GM23338 (cell line): ENCODE data around the gene GPATCH4. TPM values are rescaled to one million over a fixed set of nuclear protein-coding genes. Genes with fewer than 3 reads are reported as not detected.

ENCODE experiments used
- ATAC-seq: fragments of 200-7000 bp; cut with Tn5 transposase; 3 replicates; pipeline ENCODE4 v1.9.1; 2020
- DNase-seq: peaks from one replicate; pipeline ENCODE4 v3.0.0-alpha.2; 2015; ENCODE audit warnings: low spot score
- H2AFZ ChIP-seq: fragments of 200-600 bp; sonication (generic); 2 replicates; pipeline ENCODE4 v1.8.0; 2016; ENCODE audit warnings: antibody characterized with exemption, mild to moderate bottlenecking, moderate library complexity
- H3F3A ChIP-seq: fragments of 200-600 bp; sonication (generic); replicated peaks from 2 replicates; pipeline ENCODE4 v1.8.0; 2017; ENCODE audit warnings: antibody characterized with exemption, mixed run types, low read depth
- H3K27ac ChIP-seq: fragments of 200-600 bp; sonication (generic); 2 replicates; pipeline ENCODE4 v1.6.1; 2016; ENCODE audit warnings: low read depth
- H3K27me3 ChIP-seq: fragments of 200-600 bp; sonication (generic); 2 replicates; pipeline ENCODE4 v1.8.0; 2016; ENCODE audit warnings: mild to moderate bottlenecking, mixed run types, moderate library complexity; ENCODE audit not compliant: insufficient read depth
- H3K36me3 ChIP-seq: fragments of 200-600 bp; sonication (generic); 2 replicates; pipeline ENCODE4 v1.8.0; 2016; ENCODE audit warnings: mild to moderate bottlenecking; ENCODE audit not compliant: insufficient read depth
- H3K4me1 ChIP-seq: fragments of 200-600 bp; sonication (generic); 2 replicates; pipeline ENCODE4 v1.8.0; 2016; ENCODE audit warnings: mild to moderate bottlenecking, moderate library complexity; ENCODE audit not compliant: insufficient read depth
- H3K4me2 ChIP-seq: fragments of 200-600 bp; sonication (generic); 2 replicates; pipeline ENCODE4 v1.7.1; 2017; ENCODE audit warnings: mixed run types
- H3K4me3 ChIP-seq: fragments of 200-600 bp; sonication (generic); 2 replicates; pipeline ENCODE4 v1.6.1; 2016; ENCODE audit warnings: mixed run types
- H3K79me2 ChIP-seq: fragments of 200-600 bp; sonication (generic); replicated peaks from 2 replicates; pipeline ENCODE4 v1.8.0; 2017; ENCODE audit warnings: mild to moderate bottlenecking; ENCODE audit not compliant: insufficient read depth
- H3K9me2 ChIP-seq: fragments of 200-600 bp; sonication (generic); 2 replicates; pipeline ENCODE4 v1.8.0; 2017; ENCODE audit not compliant: insufficient read depth
- H4K20me1 ChIP-seq: fragments of 200-600 bp; sonication (generic); replicated peaks from 2 replicates; pipeline ENCODE4 v1.8.0; 2017; ENCODE audit warnings: mild to moderate bottlenecking; ENCODE audit not compliant: insufficient read depth
- H3K27ac Mint-ChIP-seq: 2 replicates; pipeline ENCODE4 v1.8.0; 2020; ENCODE audit warnings: inconsistent platforms, mild to moderate bottlenecking, moderate library complexity, mixed read lengths
- H3K27me3 Mint-ChIP-seq: 3 replicates; pipeline ENCODE4 v1.8.0; 2022; ENCODE audit warnings: low read depth, mild to moderate bottlenecking, moderate library complexity, mixed read lengths, inconsistent platforms; ENCODE audit not compliant: insufficient read depth, poor library complexity
- H3K36me3 Mint-ChIP-seq: 3 replicates; pipeline ENCODE4 v1.8.0; 2021; ENCODE audit warnings: low read depth, mild to moderate bottlenecking, inconsistent platforms, moderate library complexity, mixed read lengths
- H3K4me1 Mint-ChIP-seq: 3 replicates; pipeline ENCODE4 v1.8.0; 2020; ENCODE audit warnings: mild to moderate bottlenecking, inconsistent platforms, mixed read lengths
- H3K4me3 Mint-ChIP-seq: 3 replicates; pipeline ENCODE4 v1.8.0; 2021; ENCODE audit warnings: moderate library complexity, mild to moderate bottlenecking, inconsistent platforms, mixed read lengths
- H3K9me3 Mint-ChIP-seq: 3 replicates; pipeline ENCODE4 v1.8.0; 2020; ENCODE audit warnings: moderate library complexity, mild to moderate bottlenecking, inconsistent platforms, mixed read lengths
- CREB1 ChIP-seq: fragments of 250-450 bp; sonication (Bioruptor Pico); IDR thresholded peaks from 2 replicates; pipeline ENCODE4 v1.5.0; 2020; ENCODE audit warnings: low read depth, mild to moderate bottlenecking, moderate library complexity
- CTCF ChIP-seq, 2 experiments: fragments of 200-600 bp in 1 of 2; sonication (generic) in 1 of 2; conservative IDR thresholded peaks; 2 replicates each; pipeline versions ENCODE4 v1.5.1 to v1.6.1; 2016 to 2017; ENCODE audit warnings: antibody characterized with exemption in 2 of 2, low read depth in 2 of 2, mild to moderate bottlenecking in 2 of 2, moderate library complexity in 1 of 2
- ETS1 ChIP-seq: IDR thresholded peaks from 2 replicates; pipeline ENCODE4 v1.6.1; 2016; ENCODE audit warnings: antibody characterized with exemption
- EZH2 ChIP-seq: fragments of 200-600 bp; sonication (generic); IDR thresholded peaks from one replicate; pipeline ENCODE4 v1.8.0; 2017; ENCODE audit warnings: antibody characterized with exemption, mild to moderate bottlenecking, low read depth; ENCODE audit not compliant: unreplicated experiment
- EZH2phosphoT487 ChIP-seq: fragments of 200-600 bp; sonication (generic); IDR thresholded peaks from one replicate; pipeline ENCODE4 v1.8.1; 2018; ENCODE audit warnings: antibody characterized with exemption; ENCODE audit not compliant: unreplicated experiment
- JUNB ChIP-seq: IDR thresholded peaks from one replicate; pipeline ENCODE4 v1.6.1; 2016; ENCODE audit warnings: antibody characterized with exemption; ENCODE audit not compliant: unreplicated experiment
- NANOG ChIP-seq: IDR thresholded peaks from 2 replicates; pipeline ENCODE4 v1.6.1; 2016; ENCODE audit warnings: antibody characterized with exemption, borderline replicate concordance
- POLR2AphosphoS5 ChIP-seq: IDR thresholded peaks from 2 replicates; pipeline ENCODE4 v1.6.1; 2016; ENCODE audit warnings: antibody characterized with exemption, low read depth
- REST ChIP-seq: IDR thresholded peaks from one replicate; pipeline ENCODE4 v1.6.1; 2018; ENCODE audit warnings: antibody characterized with exemption; ENCODE audit not compliant: unreplicated experiment
- STAT1 ChIP-seq: IDR thresholded peaks from one replicate; pipeline ENCODE4 v1.6.1; 2016; ENCODE audit warnings: antibody characterized with exemption; ENCODE audit not compliant: unreplicated experiment
- ZNF114 ChIP-seq: fragments of 250-450 bp; sonication (Bioruptor Pico); IDR thresholded peaks from 2 replicates; pipeline ENCODE4 v1.5.0; 2020; ENCODE audit warnings: mild to moderate bottlenecking, moderate library complexity
- ZNF331 ChIP-seq: fragments of 250-450 bp; sonication (Bioruptor Pico); IDR thresholded peaks from 2 replicates; pipeline ENCODE4 v1.5.0; 2020; ENCODE audit warnings: low read depth, mild to moderate bottlenecking, moderate library complexity
- ZNF462 ChIP-seq: fragments of 250-450 bp; sonication (Bioruptor Pico); IDR thresholded peaks from 2 replicates; pipeline ENCODE4 v1.5.0; 2020; ENCODE audit warnings: mild to moderate bottlenecking, moderate library complexity
- polyA plus RNA-seq: library from polyadenylated mRNA; unstranded; fragments of >200 nt; fragmentation: Nextera tagmentation; extraction: Ambion mirVana; gene quantifications from 2 replicates; pipeline ENCODE4 v1.2.1, GENCODE V29; 2016
- total RNA-seq: library from RNA; depleted of rRNA; stranded (reverse); fragments of >200 nt; shearing (Covaris generic); gene quantifications from 2 replicates; pipeline ENCODE4 v1.2.3, GENCODE V29; 2014

Gene GPATCH4
- total and polyA plus RNA-seq, 2 experiments from 2014 or later, result 58.9 to 187 TPM

- Mint-ChIP-seq H3K36me3 (peaks cover 24% of the 10 kb centered on the region), H3K4me3 (no peak overlapping the region), H3K9me3 (no peaks in the 10 kb centered on the region), H3K27me3 (peaks cover 2% of the 10 kb centered on the region), H3K4me1 (no peaks in the 10 kb centered on the region), H3K27ac (no peak overlapping the region)
- no peak overlapping the region for H2AFZ ChIP-seq
- H3K79me2 ChIP-seq, result no peaks in the 10 kb centered on the region
- no peak for DNase-seq
- H3K4me3 ChIP-seq, result no peak overlapping the region
- no peak overlapping the region for H3K27ac ChIP-seq
- H3K4me2 ChIP-seq, result no peak overlapping the region
- peaks cover 6% of the 10 kb centered on the region; the same call in 1 of the 2 replicates for H3K36me3 ChIP-seq
- H3K9me2 ChIP-seq, result no peaks in the 10 kb centered on the region
- no peak for ATAC-seq
- no peaks in the 10 kb centered on the region for H3K4me1 ChIP-seq
- no peaks in the 10 kb centered on the region for H3F3A ChIP-seq
- no peaks in the 10 kb centered on the region for H4K20me1 ChIP-seq
- no peaks in the 10 kb centered on the region for H3K27me3 ChIP-seq
- no peak for TF ChIP-seq ZNF114 (CRISPR knock-in tag)
- no peak for TF ChIP-seq JUNB
- TF ChIP-seq CREB1 (CRISPR knock-in tag), result no peak
- no peak for TF ChIP-seq ETS1
- no peak for TF ChIP-seq REST
- TF ChIP-seq EZH2, result no peak
- no peak for TF ChIP-seq EZH2phosphoT487
- TF ChIP-seq POLR2AphosphoS5, result no peak
- TF ChIP-seq CTCF (conservative IDR thresholded peaks at IDR 0.05; ENCODE audit: low read depth in 2 of 2), result no peak
- no peak for TF ChIP-seq STAT1
- TF ChIP-seq NANOG, result no peak
- no peak for TF ChIP-seq ZNF462 (CRISPR knock-in tag)
- TF ChIP-seq ZNF331 (CRISPR knock-in tag), result no peak
Measured at GRCh38 chr1:156554971-156555370, 46.3 kb downstream of the GPATCH4 start.
